ENCODE measurements around the gene RAI1.
"Not testable (repeated sequence)": the region's sequence is repeated elsewhere in the genome, so short reads cannot be mapped to it uniquely, and the experiment has no call there.

DNA sequence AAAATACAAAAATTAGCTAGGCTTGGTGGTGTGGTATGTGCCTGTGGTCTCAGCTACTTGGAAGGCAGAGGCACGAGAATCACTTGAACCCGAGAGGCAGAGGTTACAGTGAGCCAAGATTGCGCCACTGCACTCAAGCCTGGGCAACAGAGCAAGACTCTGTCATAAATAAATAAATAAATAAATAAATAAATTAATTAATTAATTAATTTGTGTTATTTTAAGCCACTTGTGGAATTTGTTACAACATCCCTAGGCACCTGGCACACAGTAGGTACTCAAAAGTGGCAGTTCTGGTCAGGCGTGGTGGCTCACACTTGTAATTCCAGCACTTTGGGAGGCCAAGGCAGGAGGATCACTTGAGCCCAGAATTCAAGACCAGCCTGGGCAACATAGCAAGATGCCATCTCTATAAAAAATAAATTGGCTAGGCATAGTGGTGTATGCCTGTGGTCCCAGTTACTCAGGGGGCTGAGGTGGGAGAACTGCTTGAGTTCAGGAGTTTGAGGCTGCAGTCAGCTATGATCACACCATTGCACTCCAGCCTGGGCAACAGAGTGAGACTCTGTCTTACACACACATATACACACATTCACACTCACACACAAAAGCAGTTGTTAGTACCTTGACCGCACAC is 3.1 kb upstream of the RAI1 start:
- TF ChIP-seq ZC3H10 (CRISPR knock-in tag; IDR thresholded peaks at IDR 0.05); ZNF70 (CRISPR knock-in tag; IDR thresholded peaks at IDR 0.05); OSR1 (CRISPR knock-in tag; IDR thresholded peaks at IDR 0.05); GLIS3 (CRISPR knock-in tag; IDR thresholded peaks at IDR 0.05); ZNF8 (CRISPR knock-in tag; IDR thresholded peaks at IDR 0.05); ZFP3 (CRISPR knock-in tag; IDR thresholded peaks at IDR 0.05); ZFP30 (CRISPR knock-in tag; IDR thresholded peaks at IDR 0.05); RARB (CRISPR knock-in tag; IDR thresholded peaks at IDR 0.05); TCF4 (CRISPR knock-in tag; IDR thresholded peaks at IDR 0.05; ENCODE audit: borderline replicate concordance); TOX (CRISPR knock-in tag; IDR thresholded peaks at IDR 0.05; ENCODE audit: borderline replicate concordance): not testable (repeated sequence)
- TF ChIP-seq, protein P1, sequence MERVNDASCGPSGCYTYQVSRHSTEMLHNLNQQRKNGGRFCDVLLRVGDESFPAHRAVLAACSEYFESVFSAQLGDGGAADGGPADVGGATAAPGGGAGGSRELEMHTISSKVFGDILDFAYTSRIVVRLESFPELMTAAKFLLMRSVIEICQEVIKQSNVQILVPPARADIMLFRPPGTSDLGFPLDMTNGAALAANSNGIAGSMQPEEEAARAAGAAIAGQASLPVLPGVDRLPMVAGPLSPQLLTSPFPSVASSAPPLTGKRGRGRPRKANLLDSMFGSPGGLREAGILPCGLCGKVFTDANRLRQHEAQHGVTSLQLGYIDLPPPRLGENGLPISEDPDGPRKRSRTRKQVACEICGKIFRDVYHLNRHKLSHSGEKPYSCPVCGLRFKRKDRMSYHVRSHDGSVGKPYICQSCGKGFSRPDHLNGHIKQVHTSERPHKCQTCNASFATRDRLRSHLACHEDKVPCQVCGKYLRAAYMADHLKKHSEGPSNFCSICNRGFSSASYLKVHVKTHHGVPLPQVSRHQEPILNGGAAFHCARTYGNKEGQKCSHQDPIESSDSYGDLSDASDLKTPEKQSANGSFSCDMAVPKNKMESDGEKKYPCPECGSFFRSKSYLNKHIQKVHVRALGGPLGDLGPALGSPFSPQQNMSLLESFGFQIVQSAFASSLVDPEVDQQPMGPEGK (CRISPR knock-in tag; IDR thresholded peaks at IDR 0.05; ENCODE audit: borderline replicate concordance): not testable (repeated sequence)
- TF ChIP-seq, protein P2, sequence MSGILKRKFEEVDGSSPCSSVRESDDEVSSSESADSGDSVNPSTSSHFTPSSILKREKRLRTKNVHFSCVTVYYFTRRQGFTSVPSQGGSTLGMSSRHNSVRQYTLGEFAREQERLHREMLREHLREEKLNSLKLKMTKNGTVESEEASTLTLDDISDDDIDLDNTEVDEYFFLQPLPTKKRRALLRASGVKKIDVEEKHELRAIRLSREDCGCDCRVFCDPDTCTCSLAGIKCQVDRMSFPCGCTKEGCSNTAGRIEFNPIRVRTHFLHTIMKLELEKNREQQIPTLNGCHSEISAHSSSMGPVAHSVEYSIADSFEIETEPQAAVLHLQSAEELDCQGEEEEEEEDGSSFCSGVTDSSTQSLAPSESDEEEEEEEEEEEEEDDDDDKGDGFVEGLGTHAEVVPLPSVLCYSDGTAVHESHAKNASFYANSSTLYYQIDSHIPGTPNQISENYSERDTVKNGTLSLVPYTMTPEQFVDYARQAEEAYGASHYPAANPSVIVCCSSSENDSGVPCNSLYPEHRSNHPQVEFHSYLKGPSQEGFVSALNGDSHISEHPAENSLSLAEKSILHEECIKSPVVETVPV (CRISPR knock-in tag; IDR thresholded peaks at IDR 0.05): not testable (repeated sequence)
- TF ChIP-seq, protein P3, sequence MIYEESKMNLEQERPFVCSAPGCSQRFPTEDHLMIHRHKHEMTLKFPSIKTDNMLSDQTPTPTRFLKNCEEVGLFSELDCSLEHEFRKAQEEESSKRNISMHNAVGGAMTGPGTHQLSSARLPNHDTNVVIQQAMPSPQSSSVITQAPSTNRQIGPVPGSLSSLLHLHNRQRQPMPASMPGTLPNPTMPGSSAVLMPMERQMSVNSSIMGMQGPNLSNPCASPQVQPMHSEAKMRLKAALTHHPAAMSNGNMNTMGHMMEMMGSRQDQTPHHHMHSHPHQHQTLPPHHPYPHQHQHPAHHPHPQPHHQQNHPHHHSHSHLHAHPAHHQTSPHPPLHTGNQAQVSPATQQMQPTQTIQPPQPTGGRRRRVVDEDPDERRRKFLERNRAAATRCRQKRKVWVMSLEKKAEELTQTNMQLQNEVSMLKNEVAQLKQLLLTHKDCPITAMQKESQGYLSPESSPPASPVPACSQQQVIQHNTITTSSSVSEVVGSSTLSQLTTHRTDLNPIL (CRISPR knock-in tag; IDR thresholded peaks at IDR 0.05; ENCODE audit: low read depth): not testable (repeated sequence)
- TF ChIP-seq, protein P4, sequence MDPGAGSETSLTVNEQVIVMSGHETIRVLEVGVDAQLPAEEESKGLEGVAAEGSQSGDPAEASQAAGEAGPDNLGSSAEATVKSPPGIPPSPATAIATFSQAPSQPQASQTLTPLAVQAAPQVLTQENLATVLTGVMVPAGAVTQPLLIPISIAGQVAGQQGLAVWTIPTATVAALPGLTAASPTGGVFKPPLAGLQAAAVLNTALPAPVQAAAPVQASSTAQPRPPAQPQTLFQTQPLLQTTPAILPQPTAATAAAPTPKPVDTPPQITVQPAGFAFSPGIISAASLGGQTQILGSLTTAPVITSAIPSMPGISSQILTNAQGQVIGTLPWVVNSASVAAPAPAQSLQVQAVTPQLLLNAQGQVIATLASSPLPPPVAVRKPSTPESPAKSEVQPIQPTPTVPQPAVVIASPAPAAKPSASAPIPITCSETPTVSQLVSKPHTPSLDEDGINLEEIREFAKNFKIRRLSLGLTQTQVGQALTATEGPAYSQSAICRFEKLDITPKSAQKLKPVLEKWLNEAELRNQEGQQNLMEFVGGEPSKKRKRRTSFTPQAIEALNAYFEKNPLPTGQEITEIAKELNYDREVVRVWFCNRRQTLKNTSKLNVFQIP (CRISPR knock-in tag; IDR thresholded peaks at IDR 0.05; ENCODE audit: borderline replicate concordance, low read depth): not testable (repeated sequence)

All from SK-N-SH treated with all-trans-retinoic acid at 6 μM for 48 hours (cell line).